22Rv1 (cell line): ENCODE results near the gene CPN2.

Experiments
- ZFX ChIP-seq: fragments of 450-650 bp; IDR thresholded peaks from 2 replicates; pipeline ENCODE4 v1.6.1; 2017; ENCODE audit warnings: antibody characterized with exemption, borderline replicate concordance
- TF ChIP-seq, protein P1 (sequence below): fragments of 450-650 bp; IDR thresholded peaks from 2 replicates; pipeline ENCODE4 v1.5.1; 2017; ENCODE audit warnings: mild to moderate bottlenecking

DNA sequence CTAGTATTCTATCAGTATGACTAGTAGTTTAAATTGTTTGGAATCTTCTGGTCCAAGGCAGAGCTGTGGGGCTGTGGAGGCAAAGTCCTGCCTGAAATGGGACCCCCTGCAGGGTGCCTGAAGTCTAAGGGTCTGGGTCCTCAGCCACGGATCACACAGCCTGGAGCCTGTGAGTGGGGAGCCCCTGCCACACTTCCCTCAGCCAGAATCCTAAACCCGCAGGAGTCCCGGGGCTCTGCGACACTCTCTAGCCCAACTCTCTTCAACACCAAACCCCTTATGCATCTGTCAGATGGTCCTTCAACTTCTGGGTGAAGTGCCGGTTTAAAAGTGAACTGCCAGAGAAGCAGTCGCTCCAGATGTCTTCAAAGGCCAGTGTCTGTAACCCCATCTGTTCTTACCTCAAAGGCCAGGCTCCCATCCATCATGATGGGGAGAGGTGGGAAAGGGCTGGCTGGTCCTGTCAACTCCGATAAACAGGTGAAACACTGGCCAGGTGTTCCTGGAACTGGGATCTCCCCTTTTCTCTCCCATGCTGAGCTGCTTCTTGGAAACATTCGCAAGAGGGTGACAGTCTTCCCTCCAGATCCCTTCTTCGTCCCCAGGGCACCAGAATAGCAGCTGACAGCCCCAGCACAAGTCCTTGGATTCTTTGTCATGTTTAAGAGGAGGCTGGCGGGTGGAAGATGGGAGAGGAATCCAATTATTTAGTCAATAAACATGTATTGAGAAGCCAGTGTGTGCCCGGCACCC, 45.6 kb downstream of the CPN2 start:
- TF ChIP-seq, protein P1, sequence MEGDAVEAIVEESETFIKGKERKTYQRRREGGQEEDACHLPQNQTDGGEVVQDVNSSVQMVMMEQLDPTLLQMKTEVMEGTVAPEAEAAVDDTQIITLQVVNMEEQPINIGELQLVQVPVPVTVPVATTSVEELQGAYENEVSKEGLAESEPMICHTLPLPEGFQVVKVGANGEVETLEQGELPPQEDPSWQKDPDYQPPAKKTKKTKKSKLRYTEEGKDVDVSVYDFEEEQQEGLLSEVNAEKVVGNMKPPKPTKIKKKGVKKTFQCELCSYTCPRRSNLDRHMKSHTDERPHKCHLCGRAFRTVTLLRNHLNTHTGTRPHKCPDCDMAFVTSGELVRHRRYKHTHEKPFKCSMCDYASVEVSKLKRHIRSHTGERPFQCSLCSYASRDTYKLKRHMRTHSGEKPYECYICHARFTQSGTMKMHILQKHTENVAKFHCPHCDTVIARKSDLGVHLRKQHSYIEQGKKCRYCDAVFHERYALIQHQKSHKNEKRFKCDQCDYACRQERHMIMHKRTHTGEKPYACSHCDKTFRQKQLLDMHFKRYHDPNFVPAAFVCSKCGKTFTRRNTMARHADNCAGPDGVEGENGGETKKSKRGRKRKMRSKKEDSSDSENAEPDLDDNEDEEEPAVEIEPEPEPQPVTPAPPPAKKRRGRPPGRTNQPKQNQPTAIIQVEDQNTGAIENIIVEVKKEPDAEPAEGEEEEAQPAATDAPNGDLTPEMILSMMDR = no peak
- TF ChIP-seq ZFX = no peak
